NCI-H128 (cell line): ENCODE measurements around the gene GOLGA8B.
"Not testable (repeated sequence)": the region's sequence is repeated elsewhere in the genome, so short reads cannot be mapped to it uniquely, and the experiment has no call there.

Source experiments
- DNase-seq: peaks from one replicate; lab custom pipeline; 2025; ENCODE audit not compliant: unreplicated experiment; lab: John Stamatoyannopoulos, UW

Gene GOLGA8B

DNA sequence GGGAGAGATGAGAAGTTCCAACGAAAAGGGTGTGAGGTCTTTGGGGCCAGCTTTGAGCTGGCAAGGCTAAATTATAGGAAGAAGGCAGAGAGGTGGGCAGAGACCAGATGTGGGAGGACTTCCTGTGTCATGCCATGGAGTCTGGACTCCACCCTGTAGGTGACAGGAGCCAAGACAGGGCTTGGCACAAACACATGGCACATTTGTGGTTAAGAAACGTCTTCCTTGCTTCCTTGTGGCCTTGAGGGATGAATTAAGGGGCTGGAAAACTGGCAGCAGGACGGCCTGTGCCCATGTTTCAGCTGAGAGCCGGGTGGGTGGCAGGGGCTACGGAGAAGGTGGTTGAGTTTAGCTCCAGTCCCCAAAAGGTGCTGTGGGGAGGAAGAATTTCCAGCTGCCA lies 18.7 kb downstream of the GOLGA8B start:
- not testable (repeated sequence) for DNase-seq

DNA sequence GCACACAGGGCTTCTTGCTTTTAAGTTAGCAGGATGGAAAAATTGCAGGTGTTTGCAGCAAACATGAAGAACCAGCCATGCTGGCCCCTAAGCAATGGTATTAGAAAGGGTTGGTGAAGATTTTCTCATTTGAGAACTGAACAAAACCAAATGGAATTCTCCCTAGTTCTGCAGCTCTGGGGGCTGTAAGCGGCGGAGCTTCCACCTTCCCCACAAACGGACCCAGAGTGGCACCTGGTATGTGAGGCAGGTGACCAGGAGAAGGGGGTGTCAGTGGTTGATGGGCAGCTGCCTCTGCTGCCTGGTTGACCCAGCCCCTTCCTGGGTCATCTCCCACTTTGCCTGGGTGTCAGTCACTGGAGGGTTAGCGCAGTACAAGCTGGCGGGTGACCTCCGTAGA lies 22.6 kb downstream of the GOLGA8B start:
- DNase-seq: not testable (repeated sequence)

DNA sequence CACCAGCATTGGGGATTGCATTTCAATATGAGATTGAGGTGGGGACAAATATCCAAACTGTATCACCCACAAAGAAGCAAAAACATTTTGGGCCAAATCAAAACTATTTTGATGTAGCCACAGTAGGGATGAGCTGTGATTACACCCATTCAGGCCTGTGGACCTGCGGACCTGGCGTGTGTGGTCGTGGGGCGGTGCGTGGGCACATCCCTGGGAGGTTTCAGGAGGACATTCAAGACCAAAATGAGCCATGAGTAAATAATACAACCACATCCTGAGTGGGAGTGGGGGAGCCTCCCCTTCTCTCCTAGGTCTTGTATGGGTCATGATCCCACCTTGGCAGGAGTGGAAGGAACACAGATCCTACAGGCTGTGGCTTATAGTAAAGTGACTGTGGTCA lies 23.7 kb downstream of the GOLGA8B start:
- not testable (repeated sequence) for DNase-seq

DNA sequence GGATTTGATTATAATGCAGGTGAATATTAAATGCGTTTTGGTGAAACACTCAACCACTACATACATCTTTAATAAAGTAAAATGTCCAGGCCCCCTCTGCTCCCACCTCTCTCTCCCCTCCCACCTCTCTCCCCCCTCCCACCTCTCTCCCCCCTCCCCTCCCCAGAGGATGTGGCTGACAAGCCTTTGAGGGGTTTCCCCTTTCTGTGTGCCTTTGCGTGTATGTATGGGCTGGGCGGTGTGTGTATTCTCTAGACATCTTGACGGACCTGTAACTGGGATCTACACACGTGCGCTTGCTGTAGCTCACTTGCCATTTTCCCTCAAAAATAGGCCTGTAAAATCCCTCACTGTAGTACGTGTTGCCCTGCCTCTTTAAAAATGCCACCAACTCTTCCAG lies 28.3 kb downstream of the GOLGA8B start:
- DNase-seq: not testable (repeated sequence)

DNA sequence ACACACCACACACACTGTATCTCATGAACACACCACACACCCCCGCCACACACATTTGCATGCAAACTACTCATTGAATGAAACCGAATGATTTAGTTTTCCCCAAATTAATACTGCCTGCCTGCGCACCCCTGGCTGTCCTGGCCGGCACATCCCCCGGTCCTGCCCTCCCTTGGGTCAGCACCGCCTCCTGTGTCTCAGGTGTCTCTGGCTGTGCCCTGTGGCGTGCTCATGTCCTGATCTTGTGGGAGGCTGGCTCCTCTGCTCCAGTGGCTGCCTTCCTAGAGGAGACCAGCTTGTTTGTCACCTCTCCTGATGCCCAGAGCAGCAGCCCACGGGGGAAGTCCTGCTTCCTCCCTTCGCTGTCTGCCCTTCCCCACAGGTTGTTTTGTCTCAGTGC lies 28.7 kb downstream of the GOLGA8B start:
- not testable (repeated sequence) for DNase-seq

- DNase-seq: not testable (repeated sequence)
Measured at GRCh38 chr15:34554126-34554525, 29.3 kb downstream of the GOLGA8B start.

DNA sequence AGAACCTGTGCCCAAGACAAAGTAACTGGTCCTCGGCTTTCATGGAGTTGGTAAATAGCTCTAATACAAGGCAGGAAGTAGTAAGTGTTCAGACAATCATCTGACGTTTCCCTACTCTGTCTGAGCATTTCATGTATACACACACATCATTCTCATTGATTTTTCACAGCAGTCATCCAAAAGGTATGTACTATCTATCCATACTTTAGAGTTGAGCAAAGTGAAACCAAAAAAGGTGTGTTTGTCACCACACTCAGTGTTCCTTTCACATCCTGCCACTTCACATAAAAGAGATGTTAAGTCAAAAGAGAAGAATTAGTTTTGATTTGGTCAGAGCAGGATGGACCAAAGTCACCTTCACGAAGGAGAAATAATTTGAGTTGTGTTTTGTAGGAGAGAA lies 33.3 kb downstream of the GOLGA8B start:
- DNase-seq: not testable (repeated sequence)

DNA sequence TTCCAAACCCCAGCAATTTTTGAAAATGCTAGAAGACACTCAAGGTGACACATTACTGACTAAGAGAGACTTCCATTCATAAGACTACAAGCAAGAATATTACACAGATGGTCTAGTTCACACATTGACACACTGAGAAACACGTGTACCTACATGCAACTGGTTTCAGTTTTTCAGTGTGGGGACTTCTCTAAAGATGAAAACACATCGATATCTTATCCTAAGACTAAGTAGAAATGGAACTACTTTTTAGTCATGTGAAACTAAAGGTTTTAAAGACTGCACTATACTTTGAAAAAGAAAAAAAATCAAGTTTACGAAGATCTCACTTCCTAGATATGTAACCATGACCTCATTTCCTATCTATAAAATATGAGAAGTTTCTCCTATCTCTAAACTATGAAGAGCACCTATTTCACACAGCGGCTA lies 34.1 kb downstream of the GOLGA8B start:
- DNase-seq: not testable (repeated sequence)

DNA sequence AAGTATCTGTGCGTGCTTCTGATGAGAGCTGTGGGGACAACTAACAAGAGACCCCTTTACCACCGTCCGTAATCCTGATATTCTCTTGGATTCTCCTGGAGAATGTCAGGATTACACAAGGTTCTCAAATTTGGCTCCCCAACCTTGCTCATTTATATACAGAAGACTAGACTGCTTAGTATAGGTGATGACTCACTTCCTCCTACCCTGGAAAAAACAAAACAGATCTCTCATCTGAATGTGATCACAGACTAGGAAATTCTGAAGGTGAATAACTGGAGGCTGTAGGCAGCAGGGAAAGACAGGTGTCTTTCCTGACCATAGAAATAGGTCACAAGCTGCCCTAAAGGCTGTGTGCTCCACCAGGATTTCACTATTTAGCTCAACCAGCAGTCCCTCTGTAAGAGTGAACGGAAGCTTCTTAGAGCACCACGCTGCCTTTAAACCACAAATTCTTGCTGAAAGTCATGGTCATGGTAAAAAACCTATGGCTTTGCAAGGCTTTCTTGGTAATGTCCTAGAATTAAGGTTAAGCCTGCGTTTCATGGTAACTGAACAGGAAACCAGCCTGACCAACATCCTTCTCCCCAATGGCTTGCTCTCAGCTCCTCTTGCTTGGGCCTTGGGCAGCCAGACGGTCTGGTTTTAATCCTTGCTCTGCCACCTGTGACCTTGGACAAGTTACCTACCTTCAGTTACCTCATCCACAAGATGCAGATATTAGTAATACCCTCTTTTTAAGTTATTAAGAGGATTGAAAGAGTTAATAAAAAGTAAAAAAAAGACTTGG lies 39.4 kb downstream of the GOLGA8B start:
- DNase-seq: not testable (repeated sequence)

DNA sequence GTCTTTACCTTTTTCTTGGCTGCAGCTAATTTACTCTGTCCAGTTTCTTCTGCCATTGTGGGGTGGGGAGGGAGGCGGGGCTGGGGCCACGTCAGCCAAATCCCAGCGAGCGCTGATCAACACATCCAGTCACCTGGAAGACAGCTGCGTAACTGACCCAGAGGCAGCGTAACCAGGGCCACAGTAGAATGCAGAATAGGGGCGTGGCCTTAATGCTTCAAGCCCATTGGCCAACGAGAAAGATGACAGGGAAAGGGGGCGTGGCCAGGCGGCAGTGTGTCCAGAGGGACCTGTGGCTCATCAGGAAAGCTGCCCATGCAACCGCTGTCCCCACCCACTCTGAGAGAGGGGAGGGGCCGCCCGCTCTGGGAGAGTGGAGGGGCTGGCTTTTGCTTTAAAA lies 47.6 kb downstream of the GOLGA8B start:
- DNase-seq: not testable (repeated sequence)
